G401 (cell line): Measurements from ENCODE around the gene BSN. TPM values are rescaled to one million over a fixed set of nuclear protein-coding genes. Genes with fewer than 3 reads are reported as not detected.

Experiments
- DNase-seq: peaks from one replicate; pipeline ENCODE4 v3.0.0-alpha.2; 2015; ENCODE audit warnings: low spot score
- in situ Hi-C: cut with HindIII; loops from 2 replicates; pipeline ENCODE4 v1.10.0; 2016; ENCODE audit warnings: low sequenced_read_pairs, mixed read lengths
- total RNA-seq: library from RNA; depleted of rRNA; stranded (reverse); fragments of >200 nt; shearing (Covaris generic); gene quantifications from 2 replicates; pipeline ENCODE4 v1.2.3, GENCODE V29; 2014

The BSN gene
- total RNA-seq, 1 experiment from 2014 or later: 0.24 TPM

GRCh38 chr3:49618412-49618811 is 64.1 kb downstream of the BSN start:
- no peak for DNase-seq
- in situ Hi-C loops: no loop called here

GRCh38 chr3:49619649-49620048 is 65.4 kb downstream of the BSN start:
- in situ Hi-C loops: no loop called here

GRCh38 chr3:49620728-49621127 is 66.5 kb downstream of the BSN start:
- in situ Hi-C loops: no loop called here
- DNase-seq: peak; percentile 68

More at GRCh38 chr3:49619649-49620048, 65.4 kb downstream of the BSN start:
- DNase-seq: no peak

- in situ Hi-C loops: no loop called here
- no peak for DNase-seq
Observed at GRCh38 chr3:49623071-49623470, 68.8 kb downstream of the BSN start.

GRCh38 chr3:49625071-49625470 is 70.8 kb downstream of the BSN start:
- no peak for DNase-seq
- in situ Hi-C loops: no loop called here

GRCh38 chr3:49626101-49626581 is 71.9 kb downstream of the BSN start:
- in situ Hi-C loops: no loop called here
- DNase-seq: no peak

GRCh38 chr3:49626796-49627195 is 72.5 kb downstream of the BSN start:
- in situ Hi-C loops: no loop called here
- DNase-seq: peak; percentile 86

GRCh38 chr3:49627634-49628033 is 73.4 kb downstream of the BSN start:
- in situ Hi-C loops: no loop called here
- DNase-seq: no peak

- in situ Hi-C loops: no loop called here
Observed at GRCh38 chr3:49628249-49628648, 74.0 kb downstream of the BSN start.

GRCh38 chr3:49629451-49629850 is 75.2 kb downstream of the BSN start:
- DNase-seq: no peak
- in situ Hi-C loops: no loop called here

More at GRCh38 chr3:49628249-49628648, 74.0 kb downstream of the BSN start:
- DNase-seq: no peak

GRCh38 chr3:49629866-49630265 is 75.6 kb downstream of the BSN start:
- in situ Hi-C loops: no loop called here
- peak; percentile 96 for DNase-seq

GRCh38 chr3:49630784-49631183 is 76.5 kb downstream of the BSN start:
- no peak for DNase-seq
- in situ Hi-C loops: no loop called here

- in situ Hi-C loops: no loop called here
- DNase-seq: no peak
Observed at GRCh38 chr3:49634736-49635135, 80.5 kb downstream of the BSN start.

GRCh38 chr3:49636883-49637609 is 82.8 kb downstream of the BSN start:
- in situ Hi-C loops: no loop called here
- no peak for DNase-seq

- in situ Hi-C loops: no loop called here
- no peak for DNase-seq
Observed at GRCh38 chr3:49638445-49638844, 84.2 kb downstream of the BSN start.

GRCh38 chr3:49639551-49639950 is 85.3 kb downstream of the BSN start:
- in situ Hi-C loops: no loop called here
- DNase-seq: peak; percentile 61

GRCh38 chr3:49641292-49641691 is 87.0 kb downstream of the BSN start:
- DNase-seq: peak; percentile 35
- in situ Hi-C loops: no loop called here

GRCh38 chr3:49641921-49642707 is 87.8 kb downstream of the BSN start:
- DNase-seq: peak; percentile 97
- in situ Hi-C loops: no loop called here

GRCh38 chr3:49642708-49643145 is 88.5 kb downstream of the BSN start:
- peak; percentile 51 for DNase-seq
- in situ Hi-C loops: no loop called here

GRCh38 chr3:49644684-49645083 is 90.4 kb downstream of the BSN start:
- in situ Hi-C loops: no loop called here
- no peak for DNase-seq
